Effector CD4-positive, alpha-beta T cell (primary cell): Measurements from ENCODE around the gene GRK7.
"Not testable (repeated sequence)": the region's sequence is repeated elsewhere in the genome, so short reads cannot be mapped to it uniquely, and the experiment has no call there.

ENCODE experiments used
- DNase-seq: peaks from one replicate; pipeline ENCODE4 v3.0.0-alpha.2; 2020

The GRK7 gene

GRCh38 chr3:141762552-141762951 lies 656 bp upstream of the GRK7 start:
- not testable (repeated sequence) for DNase-seq

- DNase-seq: no peak
These were observed 837 bp downstream of the GRK7 start for GRCh38 chr3:141764045-141764444.

GRCh38 chr3:141764465-141764864 lies 1.3 kb downstream of the GRK7 start:
- DNase-seq: no peak

GRCh38 chr3:141764986-141765385 lies 1.8 kb downstream of the GRK7 start:
- no peak for DNase-seq

- DNase-seq: no peak
These were observed 3.9 kb downstream of the GRK7 start for GRCh38 chr3:141767066-141767465.

GRCh38 chr3:141769221-141769894 lies 6.2 kb downstream of the GRK7 start:
- no peak for DNase-seq

- DNase-seq: no peak
These were observed 10.5 kb downstream of the GRK7 start for GRCh38 chr3:141773676-141774075.

- DNase-seq: no peak
These were observed 13.2 kb downstream of the GRK7 start for GRCh38 chr3:141776376-141776775.

GRCh38 chr3:141776885-141777284 lies 13.7 kb downstream of the GRK7 start:
- DNase-seq: no peak

GRCh38 chr3:141777957-141778813 lies 15.0 kb downstream of the GRK7 start:
- no peak for DNase-seq

GRCh38 chr3:141779667-141780066 lies 16.5 kb downstream of the GRK7 start:
- DNase-seq: no peak

GRCh38 chr3:141782386-141782932 lies 19.3 kb downstream of the GRK7 start:
- no peak for DNase-seq

- DNase-seq: no peak
These were observed 20.4 kb downstream of the GRK7 start for GRCh38 chr3:141783632-141784031.

- no peak for DNase-seq
These were observed 20.9 kb downstream of the GRK7 start for GRCh38 chr3:141784096-141784495.

- DNase-seq: no peak
These were observed 21.3 kb downstream of the GRK7 start for GRCh38 chr3:141784531-141784930.

GRCh38 chr3:141788149-141788548 lies 24.9 kb downstream of the GRK7 start:
- DNase-seq: no peak

- DNase-seq: not testable (repeated sequence)
These were observed 25.5 kb downstream of the GRK7 start for GRCh38 chr3:141788750-141789149.

- DNase-seq: no peak
These were observed 26.1 kb downstream of the GRK7 start for GRCh38 chr3:141789281-141789680.

GRCh38 chr3:141790171-141790570 lies 27.0 kb downstream of the GRK7 start:
- no peak for DNase-seq

- no peak for DNase-seq
These were observed 29.3 kb downstream of the GRK7 start for GRCh38 chr3:141792495-141792894.

- no peak for DNase-seq
These were observed 30.5 kb downstream of the GRK7 start for GRCh38 chr3:141793476-141794260.

GRCh38 chr3:141795276-141795675 lies 32.1 kb downstream of the GRK7 start:
- no peak for DNase-seq

- no peak for DNase-seq
These were observed 32.5 kb downstream of the GRK7 start for GRCh38 chr3:141795741-141796080.
